GM10847 (cell line): ENCODE results near the gene SH3D21.

Experiments
- POLR2A ChIP-seq: IDR thresholded peaks from 2 replicates; pipeline ENCODE4 v1.6.1; 2011; ENCODE audit not compliant: insufficient read length; ENCODE audit errors: extremely low read depth

The SH3D21 gene

GRCh38 chr1:36306210-36306901, at the start of gene SH3D21:
Gene SH3D21, plus strand, starts transcription at chr1:36306368. Its CDS starts 53 bp downstream, at chr1:36306421.
- peak; percentile 25 for TF ChIP-seq POLR2A

DNA sequence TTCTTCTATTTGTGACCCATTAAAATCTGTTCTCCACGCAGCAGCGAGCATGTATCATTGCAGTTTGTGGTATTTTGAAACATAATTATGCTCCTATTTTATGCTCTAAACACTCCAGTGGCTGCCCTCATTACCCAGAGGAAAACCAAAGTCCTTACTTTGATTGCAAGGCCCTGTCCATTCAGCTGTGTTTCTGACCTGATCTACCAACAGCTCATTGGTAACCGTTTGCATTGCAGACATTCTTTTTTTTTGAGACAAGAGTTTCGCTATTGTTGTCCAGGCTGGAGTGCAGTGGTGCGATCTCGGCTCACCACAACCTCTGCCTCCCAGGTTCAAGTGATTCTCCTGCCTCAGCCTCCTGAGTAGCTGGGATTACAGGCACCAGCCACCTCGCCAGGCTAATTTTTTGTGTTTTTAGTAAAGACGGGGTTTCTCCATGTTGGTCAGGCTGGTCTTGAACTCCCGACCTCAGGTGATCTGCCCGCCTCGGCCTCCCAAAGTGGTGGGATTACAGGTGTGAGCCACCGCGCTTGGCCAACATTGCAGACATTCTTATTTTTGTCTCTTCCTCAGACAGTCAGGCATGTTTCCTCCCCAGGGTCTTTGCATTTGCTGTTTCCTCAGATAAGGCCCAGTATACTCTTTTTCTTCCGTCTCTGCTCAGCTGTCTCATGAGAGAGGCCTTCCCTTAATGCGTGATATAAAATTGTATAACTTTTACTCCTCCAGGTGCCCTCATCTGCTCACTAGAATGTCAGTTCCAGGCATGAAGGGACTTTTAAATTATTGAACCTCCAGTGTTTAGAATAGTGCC, 49.4 kb upstream of the SH3D21 start:
- no peak for TF ChIP-seq POLR2A

- TF ChIP-seq POLR2A = no peak
Observed at GRCh38 chr1:36257375-36257767, 48.8 kb upstream of the SH3D21 start.

DNA sequence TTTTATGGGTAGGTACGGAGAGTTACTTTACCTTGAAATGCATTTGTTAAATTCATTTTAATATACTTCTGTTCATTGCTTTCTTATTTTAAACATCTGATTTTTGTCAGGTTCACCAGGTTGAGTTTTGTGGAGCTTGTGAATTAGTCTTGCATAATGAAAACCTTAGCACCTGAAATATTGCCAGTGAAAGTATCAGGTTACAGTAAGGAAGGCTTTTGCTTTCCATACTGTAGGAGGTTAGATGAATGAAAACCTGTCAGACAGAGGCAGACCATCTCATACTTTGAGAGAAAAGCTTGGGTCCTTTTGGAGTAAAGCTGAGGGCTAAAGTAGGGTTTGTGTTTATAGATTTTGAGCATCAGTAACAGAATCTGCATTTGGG, 47.2 kb upstream of the SH3D21 start:
- no peak for TF ChIP-seq POLR2A

GRCh38 chr1:36268981-36269380, 37.2 kb upstream of the SH3D21 start:
- TF ChIP-seq POLR2A = no peak

- no peak for TF ChIP-seq POLR2A
Observed at GRCh38 chr1:36269408-36269838, 36.7 kb upstream of the SH3D21 start.

DNA sequence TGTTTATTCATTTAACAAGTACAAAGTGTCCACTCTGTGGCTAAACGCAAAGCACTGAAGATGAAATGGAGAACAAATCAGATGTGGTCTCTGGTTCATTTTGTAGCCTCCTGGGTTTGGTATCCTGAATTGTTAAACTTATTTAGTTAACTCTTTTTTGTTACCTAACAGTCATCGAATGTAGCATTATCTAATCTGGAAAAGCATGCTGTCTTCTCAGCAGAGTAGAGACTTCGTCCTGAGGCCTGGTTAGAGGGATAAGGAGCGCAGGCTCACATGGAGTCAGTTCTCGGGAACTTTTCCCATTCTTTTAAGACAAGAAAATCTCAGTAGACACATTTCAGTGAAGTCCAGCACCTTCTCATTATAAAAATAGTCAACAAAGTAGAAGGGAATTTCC, 33.1 kb upstream of the SH3D21 start:
- TF ChIP-seq POLR2A = no peak

GRCh38 chr1:36274201-36274600, 32.0 kb upstream of the SH3D21 start:
- TF ChIP-seq POLR2A = no peak

- no peak for TF ChIP-seq POLR2A
Observed at GRCh38 chr1:36276688-36277087, 29.5 kb upstream of the SH3D21 start.

DNA sequence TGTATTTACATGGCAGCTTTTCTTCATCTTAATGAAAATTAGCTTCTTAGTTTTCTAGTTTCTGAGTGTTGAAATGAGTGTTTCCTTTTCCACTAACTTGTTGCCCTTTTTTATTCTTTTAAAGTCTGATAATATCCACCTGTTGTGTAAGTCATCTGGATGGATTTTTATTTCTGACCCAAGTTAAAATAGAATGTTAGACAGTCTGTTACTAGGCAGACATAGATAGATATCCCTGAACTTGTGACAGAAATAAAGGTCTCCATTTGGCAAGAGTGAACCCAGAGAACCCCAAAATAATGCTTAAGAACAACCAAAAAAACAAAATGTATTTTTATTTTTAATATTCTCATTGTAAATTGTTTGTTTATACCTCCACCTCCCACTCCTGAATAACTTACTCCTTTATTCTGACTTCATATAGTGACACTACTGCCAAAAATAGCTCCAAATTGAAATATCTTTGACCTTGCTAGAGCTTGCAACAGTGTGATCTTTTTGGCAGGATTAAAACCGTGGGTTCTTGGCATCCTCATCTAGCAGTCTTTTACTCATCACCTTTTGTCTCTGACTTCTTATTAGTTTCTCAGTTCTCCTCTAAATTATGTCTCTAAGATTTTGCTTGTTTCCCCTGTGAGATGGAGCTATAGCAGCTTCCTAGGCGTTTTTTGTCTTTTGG, 26.9 kb upstream of the SH3D21 start:
- no peak for TF ChIP-seq POLR2A

DNA sequence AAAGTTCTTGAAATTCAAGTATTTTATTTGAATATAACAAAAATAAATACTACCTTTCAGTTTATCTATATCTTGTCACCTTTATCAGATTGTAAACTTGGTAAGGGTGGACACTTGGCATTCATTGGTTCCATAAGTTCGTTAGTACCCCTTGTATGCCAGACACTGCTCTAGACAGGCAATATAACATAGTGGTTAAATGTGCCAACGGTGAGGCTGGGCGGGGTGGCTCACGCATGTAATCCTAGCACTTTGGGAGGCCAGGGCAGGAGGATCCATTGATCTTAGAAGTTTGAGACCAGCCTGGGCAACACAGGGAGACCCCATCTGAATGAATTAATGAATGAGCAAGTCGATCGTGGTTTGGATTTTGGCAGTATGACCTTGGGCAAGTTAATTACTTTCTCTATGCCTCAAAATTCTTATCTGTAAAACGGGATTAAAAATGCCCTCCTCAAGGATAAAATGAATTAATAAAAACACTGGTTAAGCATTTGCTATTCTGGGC, 26.3 kb upstream of the SH3D21 start:
- no peak for TF ChIP-seq POLR2A

DNA sequence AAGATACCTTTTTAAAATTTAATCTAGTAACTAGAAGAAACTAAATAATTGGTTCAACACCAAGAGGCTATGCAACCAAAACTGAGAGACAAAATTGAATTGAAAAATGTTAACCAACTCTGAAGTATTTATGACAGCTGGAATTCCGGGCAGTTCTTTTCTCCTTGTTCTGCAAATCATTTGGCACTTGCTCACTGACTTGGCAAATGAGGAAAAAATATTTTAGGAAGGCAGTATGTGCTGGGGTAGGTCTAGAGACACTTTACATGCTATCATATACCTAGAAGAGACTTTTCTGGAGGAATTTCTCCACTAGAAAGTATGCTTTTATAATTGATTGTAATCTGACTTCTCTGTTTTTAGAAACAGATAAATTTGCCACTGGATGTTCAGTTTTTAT, 22.1 kb upstream of the SH3D21 start:
- no peak for TF ChIP-seq POLR2A

GRCh38 chr1:36284517-36284916, 21.7 kb upstream of the SH3D21 start:
- TF ChIP-seq POLR2A = no peak

- TF ChIP-seq POLR2A = no peak
Observed at GRCh38 chr1:36285443-36286101, 20.6 kb upstream of the SH3D21 start.

DNA sequence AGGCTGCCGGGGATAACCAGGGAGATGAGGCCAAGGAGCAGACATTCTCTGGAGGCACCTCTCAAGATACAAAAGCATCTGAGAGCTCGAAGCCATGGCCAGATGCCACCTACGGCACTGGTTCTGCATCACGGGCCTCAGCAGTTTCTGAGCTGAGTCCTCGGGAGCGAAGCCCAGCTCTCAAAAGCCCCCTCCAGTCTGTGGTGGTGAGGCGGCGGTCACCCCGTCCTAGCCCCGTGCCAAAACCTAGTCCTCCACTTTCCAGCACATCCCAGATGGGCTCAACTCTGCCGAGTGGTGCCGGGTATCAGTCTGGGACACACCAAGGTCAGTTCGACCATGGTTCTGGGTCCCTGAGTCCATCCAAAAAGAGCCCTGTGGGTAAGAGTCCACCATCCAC, 19.4 kb upstream of the SH3D21 start:
- no peak for TF ChIP-seq POLR2A
